HEK293 (cell line): ENCODE measurements around the gene CDK5R2.
"Not testable (repeated sequence)": the region's sequence is repeated elsewhere in the genome, so short reads cannot be mapped to it uniquely, and the experiment has no call there.

Experiments used
- CTCF ChIA-PET: fragments of 350-600 bp; formaldehyde crosslinking; extraction: SDS; loops from one replicate; lab custom pipeline; 2021; ENCODE audit warnings: antibody characterized with exemption; lab: Yijun Ruan, JAX
- POLR2A ChIA-PET: fragments of 300-600 bp; formaldehyde crosslinking; extraction: SDS; loops from one replicate; lab custom pipeline; 2020; ENCODE audit warnings: antibody characterized with exemption, inconsistent platforms; lab: Yijun Ruan, JAX
- H3K27ac ChIP-seq: fragments of 200-500 bp; sonication (Bioruptor generic); 2 replicates; pipeline ENCODE4 v1.5.1; 2014; ENCODE audit warnings: low read depth, low read length, control low read depth, inconsistent platforms; ENCODE audit errors: extremely low read depth
- H3K36me3 ChIP-seq, 2 experiments: fragments of 200-500 bp in 1 of 2; sonication (Bioruptor generic) in 1 of 2; 1 replicate in 1 of 2; 2 replicates in 1 of 2; pipeline ENCODE4 v1.5.1; 2014 to 2017; ENCODE audit warnings: inconsistent platforms in 2 of 2, low read length in 2 of 2; ENCODE audit not compliant: control insufficient read depth in 2 of 2, insufficient read depth in 1 of 2
- H3K4me1 ChIP-seq: fragments of 200-500 bp; sonication (Bioruptor generic); 2 replicates; pipeline ENCODE4 v1.5.1; 2014; ENCODE audit warnings: mild to moderate bottlenecking, low read length, inconsistent platforms; ENCODE audit not compliant: control insufficient read depth, insufficient read depth
- H3K4me3 ChIP-seq: 2 replicates; pipeline ENCODE4 v1.5.1; 2011; ENCODE audit warnings: low read depth, mild to moderate bottlenecking, control low read depth, low read length, moderate library complexity
- H3K9me3 ChIP-seq: fragments of 200-500 bp; sonication (Bioruptor generic); 2 replicates; pipeline ENCODE4 v1.5.1; 2014; ENCODE audit warnings: low read depth, low read length, inconsistent platforms; ENCODE audit not compliant: control insufficient read depth, insufficient read depth
- HOXA7 ChIP-seq: sonication (generic); formaldehyde crosslinking; IDR thresholded peaks from 2 replicates; pipeline ENCODE4 v1.8.1; 2022; ENCODE audit warnings: missing genetic modification reagents, borderline replicate concordance
- HOXC10 ChIP-seq: sonication (generic); formaldehyde crosslinking; IDR thresholded peaks from 2 replicates; pipeline ENCODE4 v1.8.1; 2023; ENCODE audit warnings: mild to moderate bottlenecking, missing genetic modification reagents
- KLF10 ChIP-seq: fragments of 450-650 bp; IDR thresholded peaks from 2 replicates; pipeline ENCODE4 v1.5.1; 2018; ENCODE audit warnings: missing biosample characterization, mild to moderate bottlenecking, missing genetic modification characterization
- KLF9 ChIP-seq: fragments of 450-650 bp; formaldehyde crosslinking; IDR thresholded peaks from 2 replicates; pipeline ENCODE4 v1.5.1; 2016; ENCODE audit warnings: missing biosample characterization, missing genetic modification characterization, low read depth
- SCRT1 ChIP-seq: fragments of 450-650 bp; formaldehyde crosslinking; IDR thresholded peaks from 2 replicates; pipeline ENCODE4 v1.5.1; 2016; ENCODE audit warnings: missing biosample characterization, missing genetic modification characterization, borderline replicate concordance
- SCRT2 ChIP-seq: fragments of 450-650 bp; formaldehyde crosslinking; IDR thresholded peaks from 2 replicates; pipeline ENCODE4 v1.5.1; 2016; ENCODE audit warnings: missing biosample characterization, missing genetic modification characterization
- SP2 ChIP-seq: fragments of 450-650 bp; formaldehyde crosslinking; IDR thresholded peaks from 2 replicates; pipeline ENCODE4 v1.5.1; 2016; ENCODE audit warnings: missing biosample characterization, missing genetic modification characterization
- ZNF37A ChIP-seq: fragments of 450-650 bp; IDR thresholded peaks from 2 replicates; pipeline ENCODE4 v1.5.1; 2018; ENCODE audit warnings: missing biosample characterization, missing genetic modification characterization
- ZNF473 ChIP-seq: fragments of 450-650 bp; formaldehyde crosslinking; IDR thresholded peaks from 2 replicates; pipeline ENCODE4 v1.5.1; 2017; ENCODE audit warnings: missing biosample characterization, missing genetic modification characterization
- ZNF521 ChIP-seq: fragments of 450-650 bp; formaldehyde crosslinking; IDR thresholded peaks from 2 replicates; pipeline ENCODE4 v1.5.1; 2017; ENCODE audit warnings: missing biosample characterization, mild to moderate bottlenecking, missing genetic modification characterization
- ZNF623 ChIP-seq: fragments of 450-650 bp; formaldehyde crosslinking; IDR thresholded peaks from 2 replicates; pipeline ENCODE4 v1.5.1; 2016; ENCODE audit warnings: missing biosample characterization, missing genetic modification characterization
- ZNF624 ChIP-seq: fragments of 450-650 bp; formaldehyde crosslinking; IDR thresholded peaks from 2 replicates; pipeline ENCODE4 v1.5.1; 2017; ENCODE audit warnings: missing biosample characterization, missing genetic modification characterization
- ZNF654 ChIP-seq: fragments of 450-650 bp; formaldehyde crosslinking; IDR thresholded peaks from 2 replicates; pipeline ENCODE4 v1.5.1; 2016; ENCODE audit warnings: low read depth, missing biosample characterization, missing genetic modification characterization
- ZNF670 ChIP-seq: fragments of 450-650 bp; formaldehyde crosslinking; IDR thresholded peaks from 2 replicates; pipeline ENCODE4 v1.5.1; 2016; ENCODE audit warnings: missing biosample characterization, missing genetic modification characterization, low read depth
- ZNF707 ChIP-seq: fragments of 450-650 bp; formaldehyde crosslinking; IDR thresholded peaks from 2 replicates; pipeline ENCODE4 v1.5.1; 2016; ENCODE audit warnings: missing biosample characterization, missing genetic modification characterization
- ZNF76 ChIP-seq: fragments of 450-650 bp; formaldehyde crosslinking; IDR thresholded peaks from 2 replicates; pipeline ENCODE4; 2016; ENCODE audit warnings: low read depth, missing biosample characterization, missing genetic modification characterization, borderline replicate concordance
- TF ChIP-seq, protein P1 (sequence below): fragments of 450-650 bp; formaldehyde crosslinking; IDR thresholded peaks from 2 replicates; pipeline ENCODE4 v1.5.1; 2016; ENCODE audit warnings: missing biosample characterization, missing genetic modification characterization

Gene CDK5R2

DNA sequence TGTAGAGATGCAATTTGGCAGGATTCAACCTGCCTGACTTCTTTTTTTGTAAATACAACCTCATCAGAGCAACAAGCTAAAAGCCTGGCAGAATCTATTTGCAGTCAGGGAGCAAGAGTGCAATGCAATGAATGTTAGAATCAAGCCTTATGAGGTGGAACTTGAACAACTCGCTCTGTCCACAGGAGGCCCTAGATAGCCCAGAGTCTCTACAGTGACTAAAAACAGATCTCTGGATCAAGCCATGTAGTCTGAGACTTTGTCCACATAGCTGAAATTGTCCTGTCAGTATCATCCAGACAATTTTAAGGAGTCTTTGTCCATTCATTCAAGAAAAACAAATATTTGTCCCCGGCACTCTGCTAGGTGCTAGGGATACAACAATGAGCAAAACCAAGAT is 32.0 kb upstream of the CDK5R2 start (continued):
- no peak for TF ChIP-seq KLF9 (tag by site-specific recombination)
- no peak for TF ChIP-seq ZNF76
- no peak for TF ChIP-seq ZNF521 (tag by site-specific recombination)
- no peak for TF ChIP-seq HOXC10
- TF ChIP-seq, protein P1, sequence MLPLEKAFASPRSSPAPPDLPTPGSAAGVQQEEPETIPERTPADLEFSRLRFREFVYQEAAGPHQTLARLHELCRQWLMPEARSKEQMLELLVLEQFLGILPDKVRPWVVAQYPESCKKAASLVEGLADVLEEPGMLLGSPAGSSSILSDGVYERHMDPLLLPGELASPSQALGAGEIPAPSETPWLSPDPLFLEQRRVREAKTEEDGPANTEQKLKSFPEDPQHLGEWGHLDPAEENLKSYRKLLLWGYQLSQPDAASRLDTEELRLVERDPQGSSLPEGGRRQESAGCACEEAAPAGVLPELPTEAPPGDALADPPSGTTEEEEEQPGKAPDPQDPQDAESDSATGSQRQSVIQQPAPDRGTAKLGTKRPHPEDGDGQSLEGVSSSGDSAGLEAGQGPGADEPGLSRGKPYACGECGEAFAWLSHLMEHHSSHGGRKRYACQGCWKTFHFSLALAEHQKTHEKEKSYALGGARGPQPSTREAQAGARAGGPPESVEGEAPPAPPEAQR (tag by site-specific recombination), result no peak
- TF ChIP-seq HOXA7, result no peak
- TF ChIP-seq ZNF707, result no peak
- TF ChIP-seq ZNF37A, result no peak
- no peak for TF ChIP-seq KLF10
- no peak for TF ChIP-seq ZNF670

DNA sequence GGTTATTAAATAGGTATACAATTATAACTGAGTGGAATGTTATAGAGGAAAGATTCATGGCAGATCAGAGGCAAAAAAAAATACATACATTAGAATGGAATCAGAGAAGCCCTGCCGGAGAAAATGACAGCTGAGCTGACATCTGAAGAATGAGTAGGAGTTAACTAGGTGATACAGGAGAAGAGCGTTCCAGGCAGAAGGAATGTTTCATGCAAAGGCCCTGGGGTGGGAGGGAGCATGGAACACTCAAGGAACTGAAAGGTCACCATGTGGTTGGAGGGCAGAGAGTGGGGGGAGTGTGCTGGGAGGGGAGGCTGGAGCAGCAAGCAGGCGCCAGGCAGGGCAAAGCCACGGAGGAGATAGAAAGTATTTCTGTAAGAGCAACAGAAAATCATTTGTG is 31.6 kb upstream of the CDK5R2 start:
- H3K27ac ChIP-seq, result no peak overlapping the region
- CTCF ChIA-PET, result no interaction called here
- H3K36me3 ChIP-seq, result no peaks in the 10 kb centered on the region

DNA sequence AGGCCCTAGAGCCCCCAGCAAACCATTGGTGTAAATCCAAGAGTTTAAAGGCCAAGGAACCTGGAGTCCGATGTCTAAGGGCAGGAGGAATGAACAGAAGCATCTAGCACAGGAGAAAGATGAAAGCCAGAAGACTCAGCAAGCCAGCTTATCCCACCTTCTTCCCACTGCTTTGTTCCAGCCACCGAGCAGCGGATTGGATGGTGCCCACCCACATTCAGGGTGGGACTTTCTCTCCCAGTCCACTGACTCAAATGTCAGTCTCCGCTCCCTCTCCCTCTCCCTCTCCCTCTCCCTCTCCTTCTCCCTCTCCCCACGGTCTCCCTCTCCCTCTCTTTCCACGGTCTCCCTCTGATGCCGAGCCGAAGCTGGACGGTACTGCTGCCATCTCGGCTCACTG is 29.0 kb upstream of the CDK5R2 start:
- H3K4me3 ChIP-seq, H3K9me3 ChIP-seq, H3K4me1 ChIP-seq, H3K36me3 ChIP-seq, H3K27ac ChIP-seq, POLR2A ChIA-PET: not testable (repeated sequence)
- CTCF ChIA-PET, result interaction anchor here (0.7 kb wide), 2 partner anchors 22 to 1612 kb away, joined by 3 to 6 read pairs; no protein-coding TSS in a partner anchor
- TF ChIP-seq SP2, result 0 out of 2 replicates have a peak, but pooled peaks have one; percentile 8

More for the DNA sequence above, 31.6 kb upstream of the CDK5R2 start:
- no peak overlapping the region for H3K4me3 ChIP-seq
- no peaks in the 10 kb centered on the region for H3K9me3 ChIP-seq
- no peaks in the 10 kb centered on the region for H3K4me1 ChIP-seq
- TF ChIP-seq ZNF654 (tag by site-specific recombination), result no peak
- peak; percentile 36; the same call in 1 of the 2 replicates for TF ChIP-seq ZNF623
- POLR2A ChIA-PET, result no interaction called here

DNA sequence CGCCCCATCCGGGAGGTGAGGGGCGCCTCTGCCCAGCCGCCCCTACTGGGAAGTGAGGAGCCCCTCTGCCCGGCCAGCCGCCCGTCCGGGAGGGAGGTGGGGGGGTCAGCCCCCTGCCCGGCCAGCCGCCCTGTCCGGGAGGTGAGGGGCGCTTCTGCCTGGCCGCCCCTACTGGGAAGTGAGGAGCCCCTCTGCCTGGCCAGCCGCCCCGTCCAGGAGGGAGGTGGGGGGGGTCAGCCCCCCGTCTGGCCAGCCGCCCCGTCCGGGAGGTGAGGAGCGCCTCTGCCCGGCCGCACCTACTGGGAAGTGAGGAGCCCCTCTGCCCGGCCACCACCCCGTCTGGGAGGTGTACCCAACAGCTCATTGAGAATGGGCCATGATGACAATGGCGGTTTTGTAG is 27.7 kb upstream of the CDK5R2 start:
- H3K36me3 ChIP-seq, H3K4me1 ChIP-seq, POLR2A ChIA-PET, CTCF ChIA-PET, H3K4me3 ChIP-seq, H3K9me3 ChIP-seq, H3K27ac ChIP-seq: not testable (repeated sequence)

DNA sequence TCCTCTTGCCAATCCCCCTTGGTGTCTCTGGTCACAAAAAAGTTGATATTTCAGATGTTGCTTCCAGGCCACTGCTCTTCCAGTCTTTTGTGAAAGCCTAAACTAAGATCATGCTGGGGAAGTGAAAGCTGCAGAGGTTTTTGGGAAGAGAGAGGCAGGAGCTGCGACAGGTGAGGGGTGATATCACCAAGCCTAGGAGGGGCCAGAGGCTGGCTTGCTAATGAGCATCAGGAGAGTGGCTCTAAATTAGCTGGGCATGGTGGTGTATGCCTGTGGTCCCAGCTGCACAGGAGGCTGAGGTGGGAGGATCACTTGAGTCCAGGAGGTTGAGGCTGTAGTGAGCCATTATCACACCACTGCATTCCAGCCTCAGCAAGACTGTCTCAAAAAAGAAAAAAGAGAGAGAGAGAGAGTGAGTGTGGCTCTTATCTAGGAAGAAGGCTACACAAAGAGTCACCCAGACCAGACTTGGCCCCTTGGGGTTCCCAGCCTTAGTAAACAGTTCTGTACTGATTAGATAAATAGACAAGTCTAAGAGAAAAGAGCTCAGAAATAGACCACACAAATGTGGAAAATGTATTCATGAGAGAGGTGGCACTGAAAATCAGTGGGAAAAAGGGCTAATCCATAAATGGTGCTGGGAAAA is 14.6 kb upstream of the CDK5R2 start:
- CTCF ChIA-PET, result interaction anchor here (0.6 to 1.3 kb wide), 6 partner anchors 9 to 69 kb away, joined by 3 read pairs; no protein-coding TSS in a partner anchor
- no peaks in the 10 kb centered on the region for H3K4me1 ChIP-seq
- TF ChIP-seq SCRT1 (tag by site-specific recombination), result peak; percentile 62; the same call in 1 of the 2 replicates
- TF ChIP-seq SCRT2 (tag by site-specific recombination), result peak; percentile 84
- no peak for TF ChIP-seq ZNF473 (tag by site-specific recombination)
- TF ChIP-seq ZNF624 (tag by site-specific recombination), result no peak
- TF ChIP-seq, all 188 proteins: peak for 2

More for the DNA sequence above, 14.6 kb upstream of the CDK5R2 start:
- Histone ChIP-seq H3K27ac (no peak overlapping the region), H3K9me3 (no peaks in the 10 kb centered on the region), H3K4me3 (no peak overlapping the region), H3K36me3 (no peaks in the 10 kb centered on the region)
- POLR2A ChIA-PET, result interaction anchor here (0.7 kb wide), 1 partner anchor 118 kb away, joined by 6 read pairs; no protein-coding TSS in a partner anchor
